GM12878 (cell line): ENCODE results near the gene PRKAA1. TPM values are rescaled to one million over a fixed set of nuclear protein-coding genes. Genes with fewer than 3 reads are reported as not detected.

ENCODE experiments used
- ATAC-seq: fragments of 200-7000 bp; cut with Tn5 transposase; 3 replicates; pipeline ENCODE4 v1.9.1; 2020; ENCODE audit warnings: mild to moderate bottlenecking, moderate library complexity
- BruUV-seq: library from RNA; stranded (reverse); fragments of 400-500 nt; replicated peaks from 2 replicates; lab custom pipeline; 2021; lab: Mats Ljungman, UMichigan
- CTCF ChIA-PET: fragments of 300-600 bp; sonication (Branson Sonifier 250); formaldehyde crosslinking; extraction: SDS; loops from one replicate; lab custom pipeline; 2021; ENCODE audit warnings: inconsistent platforms; lab: Yijun Ruan, JAX
- POLR2A ChIA-PET: fragments of 350-600 bp; formaldehyde crosslinking; extraction: SDS; loops from one replicate; lab custom pipeline; 2021; ENCODE audit warnings: inconsistent platforms; lab: Charles Lee
- RAD21 ChIA-PET: fragments of 300-600 bp; sonication (Branson Sonifier 250); formaldehyde crosslinking; loops from one replicate; lab custom pipeline; 2023; ENCODE audit warnings: antibody characterized with exemption; ENCODE audit not compliant: unreplicated experiment; lab: Charles Lee
- SMC1A ChIA-PET: fragments of 300-600 bp; sonication (Branson Sonifier 250); formaldehyde crosslinking; loops from one replicate; lab custom pipeline; 2023; ENCODE audit not compliant: unreplicated experiment, uncharacterized antibody; lab: Charles Lee
- DNase-seq: peaks from one replicate; pipeline ENCODE4 v3.0.0-alpha.2; 2011; ENCODE audit warnings: low read depth, low spot score
- FAIRE-seq: peaks from 3 replicates; lab custom pipeline; 2011; peaks lifted over from hg19 to GRCh38; lab: Jason Lieb, UNC
- H2AFZ ChIP-seq: 2 replicates; pipeline ENCODE4 v1.6.0; 2011; ENCODE audit warnings: low read depth, low read length, control low read depth; ENCODE audit not compliant: control insufficient read depth
- H3K27ac ChIP-seq: 2 replicates; pipeline ENCODE4 v1.5.1; 2011; ENCODE audit warnings: control low read depth; ENCODE audit not compliant: control insufficient read depth, insufficient read depth
- H3K27me3 ChIP-seq, 2 experiments: replicated peaks in 1 of 2; 2 replicates each; pipeline versions ENCODE4 v1.6.0 to v1.6.1; 2011; ENCODE audit warnings: low read length in 1 of 2; ENCODE audit not compliant: control insufficient read depth in 2 of 2, insufficient read depth in 2 of 2
- H3K36me3 ChIP-seq, 2 experiments: 2 replicates each; pipeline ENCODE4 v1.5.1; 2011; ENCODE audit warnings: low read length in 1 of 2; ENCODE audit not compliant: control insufficient read depth in 2 of 2, insufficient read depth in 2 of 2
- H3K4me1 ChIP-seq: 2 replicates; pipeline ENCODE4 v1.6.1; 2011; ENCODE audit warnings: mild to moderate bottlenecking, low read length, moderate library complexity, mixed read lengths; ENCODE audit not compliant: control insufficient read depth, insufficient read depth
- H3K4me2 ChIP-seq: 2 replicates; pipeline ENCODE4 v1.6.0; 2011; ENCODE audit warnings: control low read depth; ENCODE audit not compliant: control insufficient read depth, insufficient read depth
- H3K4me3 ChIP-seq: fragments of 200-600 bp; sonication (generic); 2 replicates; pipeline ENCODE4 v1.5.1; 2016
- H3K79me2 ChIP-seq: 2 replicates; pipeline ENCODE4 v1.6.0; 2011; ENCODE audit warnings: low read length; ENCODE audit not compliant: control insufficient read depth, insufficient read depth
- H3K9ac ChIP-seq: 2 replicates; pipeline ENCODE4 v1.8.0; 2011; ENCODE audit warnings: low read length, control low read depth, mixed read lengths; ENCODE audit not compliant: control insufficient read depth, insufficient read depth
- H3K9me3 ChIP-seq: replicated peaks from 3 replicates; pipeline ENCODE4 v1.5.1; 2011; ENCODE audit warnings: mild to moderate bottlenecking, low read length; ENCODE audit not compliant: control insufficient read depth, insufficient read depth
- H4K20me1 ChIP-seq: 2 replicates; pipeline ENCODE4 v1.6.0; 2011; ENCODE audit not compliant: control insufficient read depth, insufficient read depth
- CREM ChIP-seq: IDR thresholded peaks from 2 replicates; pipeline ENCODE4 v1.6.1; 2014; ENCODE audit warnings: antibody characterized with exemption, low read depth
- HDAC6 ChIP-seq: fragments of 200-600 bp; sonication (generic); IDR thresholded peaks from one replicate; pipeline ENCODE4 v1.8.0; 2017; ENCODE audit warnings: antibody characterized with exemption; ENCODE audit not compliant: unreplicated experiment
- MEF2A ChIP-seq: IDR thresholded peaks from 2 replicates; pipeline ENCODE4 v1.6.1; 2011; ENCODE audit warnings: low read depth, mild to moderate bottlenecking, low read length, moderate library complexity; ENCODE audit not compliant: insufficient read depth
- PAX8 ChIP-seq: fragments of 450-650 bp; IDR thresholded peaks from 2 replicates; pipeline ENCODE4 v1.6.1; 2017; ENCODE audit warnings: mild to moderate bottlenecking, moderate library complexity
- USF2 ChIP-seq: IDR thresholded peaks from 2 replicates; pipeline ENCODE4 v1.6.1; 2011; ENCODE audit warnings: low read depth, low read length, improper control_type of control experiment, borderline replicate concordance
- ZBED1 ChIP-seq: IDR thresholded peaks from 2 replicates; pipeline ENCODE4 v1.6.1; 2016; ENCODE audit warnings: borderline replicate concordance
- WGBS: methylation state at CpG from one replicate; pipeline ENCODE4 v1.1.6; 2016; ENCODE audit warnings: low lambda C conversion rate; ENCODE audit not compliant: insufficient replicate concordance, insufficient coverage; ENCODE audit errors: missing lambda C conversion rate; 5-methylcytosine and 5-hydroxymethylcytosine counted together
- in situ Hi-C: fragments of 300-500 bp; cut with MboI; formaldehyde crosslinking; loops from 9 replicates; pipeline ENCODE4 v1.14.3; 2018; ENCODE audit warnings: mixed read lengths
- intact Hi-C: fragments of 100-400 bp; cut with micrococcal nuclease; formaldehyde crosslinking; loops from one replicate; pipeline ENCODE4 v1.14.2; 2022; ENCODE audit not compliant: unreplicated experiment
- polyA plus RNA-seq, 11 experiments: library from polyadenylated mRNA; depleted of rRNA in 4 of 11; unstranded in 6 of 11; stranded (reverse) in 5 of 11; fragments of >200 nt; fragmentation: Nextera tagmentation in 4 of 11; fragmentation: Illumina TruSeq in 1 of 11; extraction: Ambion mirVana in 4 of 11; extraction: Trizol in 1 of 11; gene quantifications; 1 replicate in 1 of 11; 2 replicates in 10 of 11; pipeline versions ENCODE4 v1.2.1 to v1.2.3, GENCODE V29; 2011 to 2016; ENCODE audit warnings: inconsistent platforms in 2 of 11, missing spikeins in 2 of 11, low read depth in 1 of 11
- total RNA-seq, 4 experiments: library from RNA; depleted of rRNA in 3 of 4; stranded (reverse); fragments of >200 nt in 3 of 4; fragmentation: Illumina TruSeq in 1 of 4; extraction: Trizol in 1 of 4; gene quantifications; 2 replicates each; pipeline versions ENCODE4 v1.2.1 to v1.2.3, GENCODE V29; 2013 to 2021
- TF ChIP-seq, protein P1 (sequence below): IDR thresholded peaks from 2 replicates; pipeline ENCODE4 v1.6.1; 2011; ENCODE audit warnings: borderline replicate concordance, low read depth, mild to moderate bottlenecking, moderate library complexity, mixed read lengths, low read length; ENCODE audit not compliant: insufficient read depth; ENCODE audit errors: extremely low read length

Gene PRKAA1
- total and polyA plus RNA-seq, 10 of the 15 experiments (the other 5 are each of a cell fraction or from before 2014, with no cell fraction given) = 13.6 to 55.5 (median 29.6) TPM

DNA sequence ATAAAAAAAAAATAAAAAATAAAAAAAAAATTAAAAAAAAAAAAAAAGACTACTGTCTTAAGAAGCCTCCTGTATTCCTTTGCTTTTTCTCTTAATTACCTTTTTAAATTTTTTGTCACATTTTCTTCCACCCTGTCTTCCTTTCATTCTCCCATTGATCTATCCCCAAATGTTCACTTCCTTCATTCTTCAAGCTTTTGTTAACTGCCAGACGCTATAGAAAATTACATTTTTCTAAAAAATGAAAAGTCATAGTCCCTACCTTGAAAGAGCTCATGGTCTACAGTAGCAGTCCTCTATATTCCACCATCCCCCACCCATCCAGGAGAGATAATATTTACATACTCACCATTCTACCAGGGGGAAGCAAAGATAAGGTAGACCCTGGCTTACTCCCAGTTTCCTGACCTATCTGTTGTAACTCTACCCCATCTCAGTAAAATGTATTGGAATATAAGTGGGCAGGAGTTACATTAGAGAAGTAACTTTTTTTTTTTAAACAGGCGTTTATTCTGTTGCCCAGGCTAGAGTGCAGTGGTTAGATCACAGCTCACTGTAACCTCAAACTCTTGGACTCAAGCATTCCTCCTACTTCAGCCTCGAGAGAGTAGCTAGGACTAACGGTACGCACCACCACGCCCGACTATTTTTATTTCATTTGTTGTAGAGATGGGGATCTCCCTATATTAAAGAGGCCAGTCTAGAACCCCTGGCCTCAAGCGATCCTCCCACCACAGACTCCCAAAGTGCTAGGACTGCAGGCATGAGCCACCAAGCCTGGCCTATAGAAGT is 3.8 kb upstream of the PRKAA1 start:
- ATAC-seq = no peak
- Histone ChIP-seq H3K4me3 (no peak overlapping the region), H4K20me1 (no peaks in the 10 kb centered on the region), H2AFZ (no peak overlapping the region), H3K4me1 (no peaks in the 10 kb centered on the region), H3K9ac (no peak overlapping the region), H3K27ac (no peak overlapping the region), H3K9me3 (no peaks in the 10 kb centered on the region), H3K4me2 (no peak overlapping the region), H3K79me2 (peaks cover 5% of the 10 kb centered on the region), H3K36me3 (no peaks in the 10 kb centered on the region), H3K27me3 (peaks cover 0 to 1% of the 10 kb centered on the region in 2 experiments; a peak in 1 of 4 replicates)
- no TSS peak for BruUV-seq
- ChIA-PET CTCF (interaction anchor here (1.0 kb wide), 1 partner anchor 22 kb away, joined by 3 read pairs; no protein-coding TSS in a partner anchor), RAD21 (interaction anchor here (0.7 kb wide), 1 partner anchor 1704 kb away, joined by 5 read pairs; no protein-coding TSS in a partner anchor), POLR2A (no interaction called here), SMC1A (interaction anchor here (0.9 kb wide), 1 partner anchor 27 kb away, joined by 3 read pairs; no protein-coding TSS in a partner anchor)
- no peak for FAIRE-seq
- intact Hi-C loops = no loop called here
- no peak for DNase-seq
- TF ChIP-seq ZBED1 (no peak), PAX8 (no peak), HDAC6 (no peak), CREM (no peak), MEF2A (no peak), USF2 (no peak)
- TF ChIP-seq, protein P1, sequence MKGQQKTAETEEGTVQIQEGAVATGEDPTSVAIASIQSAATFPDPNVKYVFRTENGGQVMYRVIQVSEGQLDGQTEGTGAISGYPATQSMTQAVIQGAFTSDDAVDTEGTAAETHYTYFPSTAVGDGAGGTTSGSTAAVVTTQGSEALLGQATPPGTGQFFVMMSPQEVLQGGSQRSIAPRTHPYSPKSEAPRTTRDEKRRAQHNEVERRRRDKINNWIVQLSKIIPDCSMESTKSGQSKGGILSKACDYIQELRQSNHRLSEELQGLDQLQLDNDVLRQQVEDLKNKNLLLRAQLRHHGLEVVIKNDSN = no peak
- 66% methylated on average over 8 of the region's 8 CpGs for WGBS
- in situ Hi-C loops = no loop called here
